ENCODE data around the gene SMAGP.
"Not testable (repeated sequence)": the region's sequence is repeated elsewhere in the genome, so short reads cannot be mapped to it uniquely, and the experiment has no call there.

GRCh38 chr12:51259600-51259999 is 10.6 kb downstream of the SMAGP start:
- TF ChIP-seq YY1 (IDR thresholded peaks at IDR 0.05; ENCODE audit: low read depth); REST (IDR thresholded peaks at IDR 0.05; ENCODE audit: low read depth); NFIC (IDR thresholded peaks at IDR 0.05); EP300 (IDR thresholded peaks at IDR 0.05; ENCODE audit: borderline replicate concordance); RAD21 (IDR thresholded peaks at IDR 0.05; ENCODE audit: low read depth); CREB1 (IDR thresholded peaks at IDR 0.05; ENCODE audit: low read depth); EGR1 (IDR thresholded peaks at IDR 0.05); MAX (IDR thresholded peaks at IDR 0.05); TEAD4 (IDR thresholded peaks at IDR 0.05); ZBTB7A (IDR thresholded peaks at IDR 0.05; ENCODE audit: low read depth): not testable (repeated sequence)
- 0 out of 2 replicates have a peak, but pooled peaks have one; percentile 15 for TF ChIP-seq CEBPB (IDR thresholded peaks at IDR 0.05)
